Mesenchymal stem cell (in vitro differentiated cells and primary cell): ENCODE measurements around the gene SIRPG.
A peak's percentile ranks its signal among the peaks of the same experiment; 100 is the strongest.

Experiments
- DNase-seq: peaks from one replicate; pipeline ENCODE4 v3.0.0-alpha.2; 2013
- H2AFZ ChIP-seq: one replicate; pipeline ENCODE4 v1.6.1; 2013; ENCODE audit warnings: low read depth, mild to moderate bottlenecking, control low read depth, inconsistent platforms, low read length, moderate library complexity
- H2AK5ac ChIP-seq: 2 replicates; pipeline ENCODE4 v1.6.1; 2013; ENCODE audit warnings: low read length, moderate library complexity, mild to moderate bottlenecking, inconsistent platforms; ENCODE audit not compliant: severe bottlenecking
- H2BK120ac ChIP-seq: one replicate; pipeline ENCODE4 v1.6.1; 2013; ENCODE audit warnings: low read depth, mild to moderate bottlenecking, inconsistent platforms, low read length, moderate library complexity
- H2BK12ac ChIP-seq, 2 experiments: one replicate each; pipeline ENCODE4 v1.6.1; 2013; ENCODE audit warnings: inconsistent platforms in 2 of 2, low read length in 2 of 2, mild to moderate bottlenecking in 2 of 2, moderate library complexity in 2 of 2, control low read depth in 1 of 2
- H2BK15ac ChIP-seq: one replicate; pipeline ENCODE4 v1.6.1; 2013; ENCODE audit warnings: mild to moderate bottlenecking, low read depth, inconsistent platforms; ENCODE audit not compliant: poor library complexity, severe bottlenecking
- H2BK5ac ChIP-seq: 2 replicates; pipeline ENCODE4 v1.6.1; 2013; ENCODE audit warnings: low read depth, mild to moderate bottlenecking, low read length, control low read depth, inconsistent platforms; ENCODE audit not compliant: poor library complexity, severe bottlenecking
- H3K14ac ChIP-seq, 2 experiments: one replicate each; pipeline ENCODE4 v1.6.1; 2013; ENCODE audit warnings: inconsistent platforms in 2 of 2, low read length in 2 of 2, control low read depth in 1 of 2, mild to moderate bottlenecking in 1 of 2, moderate library complexity in 1 of 2
- H3K18ac ChIP-seq, 2 experiments: one replicate each; pipeline ENCODE4 v1.6.1; 2013; ENCODE audit warnings: inconsistent platforms in 2 of 2, low read length in 2 of 2, control low read depth in 1 of 2, low read depth in 1 of 2, mild to moderate bottlenecking in 1 of 2
- H3K23ac ChIP-seq, 2 experiments: one replicate each; pipeline ENCODE4 v1.6.1; 2013; ENCODE audit warnings: inconsistent platforms in 2 of 2, low read length in 2 of 2, mild to moderate bottlenecking in 2 of 2, moderate library complexity in 2 of 2, control low read depth in 1 of 2
- H3K27ac ChIP-seq: 2 replicates; pipeline ENCODE4 v1.5.1; 2013; ENCODE audit warnings: mild to moderate bottlenecking, moderate library complexity, low read length, control low read depth, inconsistent platforms; ENCODE audit not compliant: poor library complexity, severe bottlenecking
- H3K27me3 ChIP-seq, 2 experiments: 2 replicates each; pipeline versions ENCODE4 v1.6.1 to v1.7.0; 2013; ENCODE audit warnings: low read length in 2 of 2, mild to moderate bottlenecking in 2 of 2, moderate library complexity in 2 of 2, control low read depth in 1 of 2, inconsistent platforms in 1 of 2; ENCODE audit not compliant: control insufficient read depth in 1 of 2, insufficient read depth in 1 of 2
- H3K36me3 ChIP-seq, 2 experiments: 2 replicates each; pipeline versions ENCODE4 v1.6.1 to v1.7.0; 2013; ENCODE audit warnings: low read length in 2 of 2, control low read depth in 1 of 2, inconsistent platforms in 1 of 2, low read depth in 1 of 2, mild to moderate bottlenecking in 1 of 2; ENCODE audit not compliant: insufficient read depth in 2 of 2, control insufficient read depth in 1 of 2
- H3K4ac ChIP-seq, 2 experiments: one replicate each; pipeline ENCODE4 v1.6.1; 2013; ENCODE audit warnings: inconsistent platforms in 2 of 2, low read length in 2 of 2, mild to moderate bottlenecking in 2 of 2, moderate library complexity in 2 of 2, control low read depth in 1 of 2, low read depth in 1 of 2
- H3K4me1 ChIP-seq: 2 replicates; pipeline ENCODE4 v1.6.1; 2013; ENCODE audit warnings: low read depth, low read length, control low read depth; ENCODE audit not compliant: control insufficient read depth, insufficient read depth
- H3K4me2 ChIP-seq: 2 replicates; pipeline ENCODE4 v1.6.1; 2013; ENCODE audit warnings: low read length, mild to moderate bottlenecking, inconsistent platforms; ENCODE audit not compliant: poor library complexity, severe bottlenecking
- H3K4me3 ChIP-seq, 2 experiments: 2 replicates each; pipeline versions ENCODE4 v1.5.1 to v1.7.0; 2013; ENCODE audit warnings: low read length in 2 of 2, mild to moderate bottlenecking in 2 of 2, control low read depth in 1 of 2, low read depth in 1 of 2; ENCODE audit not compliant: insufficient read depth in 1 of 2
- H3K79me1 ChIP-seq: replicated peaks from 2 replicates; pipeline ENCODE4 v1.6.1; 2013; ENCODE audit warnings: mild to moderate bottlenecking, control low read depth, low read length, inconsistent platforms; ENCODE audit not compliant: poor library complexity, severe bottlenecking
- H3K9ac ChIP-seq: 2 replicates; pipeline ENCODE4 v1.7.0; 2013; ENCODE audit warnings: mild to moderate bottlenecking, low read length, moderate library complexity
- H3K9me3 ChIP-seq: 2 replicates; pipeline ENCODE4 v1.7.0; 2013; ENCODE audit warnings: mild to moderate bottlenecking, low read length; ENCODE audit not compliant: control insufficient read depth
- H4K8ac ChIP-seq: one replicate; pipeline ENCODE4 v1.6.1; 2013; ENCODE audit warnings: inconsistent platforms, mild to moderate bottlenecking, low read length, moderate library complexity
- H4K91ac ChIP-seq: one replicate; pipeline ENCODE4 v1.6.1; 2013; ENCODE audit warnings: mild to moderate bottlenecking, low read length, inconsistent platforms
- WGBS: methylation state at CpG from one replicate; pipeline ENCODE4 v1.1.7; 2013; ENCODE audit warnings: mixed read lengths; 5-methylcytosine and 5-hydroxymethylcytosine counted together

Gene SIRPG

GRCh38 chr20:1637226-1637625 is 20.4 kb downstream of the SIRPG start:
- H4K8ac ChIP-seq, result no peak overlapping the region
- H3K14ac ChIP-seq, result no peak overlapping the region
- H3K4me1 ChIP-seq, result peaks cover 12% of the 10 kb centered on the region
- H2BK12ac ChIP-seq, result no peak overlapping the region
- no peak overlapping the region for H2AFZ ChIP-seq
- H2BK15ac ChIP-seq, result no peak overlapping the region
- no peak overlapping the region for H3K4me3 ChIP-seq
- no peaks in the 10 kb centered on the region for H3K79me1 ChIP-seq
- H2AK5ac ChIP-seq, result no peak overlapping the region
- H3K4ac ChIP-seq, result no peak overlapping the region
- H2BK120ac ChIP-seq, result no peak overlapping the region
- no peak overlapping the region for H4K91ac ChIP-seq
- H3K23ac ChIP-seq, result no peak overlapping the region
- no peak overlapping the region for H3K18ac ChIP-seq
- DNase-seq, result no peak
- H3K4me2 ChIP-seq, result no peak overlapping the region
- peak overlapping the region; percentile 66 for H2BK5ac ChIP-seq
- peaks cover 0 to 23% of the 10 kb centered on the region in 2 experiments for H3K27me3 ChIP-seq
- 71% methylated on average over 2 of the region's 2 CpGs for WGBS
- no peaks in the 10 kb centered on the region for H3K9me3 ChIP-seq
- H3K9ac ChIP-seq, result no peak overlapping the region
- peak overlapping the region; percentile 92 for H3K27ac ChIP-seq
- H3K36me3 ChIP-seq, result no peaks in the 10 kb centered on the region

GRCh38 chr20:1636621-1637020 is 21.0 kb downstream of the SIRPG start:
- Histone ChIP-seq H3K4me2 (no peak overlapping the region), H3K14ac (no peak overlapping the region), H2AK5ac (peak overlapping the region; percentile 65), H3K9me3 (no peaks in the 10 kb centered on the region), H2BK12ac (no peak overlapping the region), H3K23ac (no peak overlapping the region), H2BK5ac (no peak overlapping the region), H3K4me1 (peaks cover 12% of the 10 kb centered on the region), H3K27me3 (peaks cover 0 to 23% of the 10 kb centered on the region in 2 experiments), H2BK15ac (no peak overlapping the region), H3K4me3 (no peak overlapping the region), H2BK120ac (no peak overlapping the region), H3K27ac (peak overlapping the region; percentile 92), H4K91ac (no peak overlapping the region), H3K9ac (no peak overlapping the region), H3K4ac (no peak overlapping the region), H3K18ac (no peak overlapping the region), H2AFZ (no peak overlapping the region), H3K79me1 (no peaks in the 10 kb centered on the region), H3K36me3 (no peaks in the 10 kb centered on the region), H4K8ac (no peak overlapping the region)
- DNase-seq, result no peak
- 57% methylated on average over 2 of the region's 2 CpGs for whole genome bisulfite sequencing

- Histone ChIP-seq H3K4ac (no peak overlapping the region), H3K14ac (no peak overlapping the region), H3K27me3 (peaks cover 0 to 23% of the 10 kb centered on the region in 2 experiments), H3K79me1 (no peaks in the 10 kb centered on the region), H2BK15ac (no peak overlapping the region), H3K27ac (no peak overlapping the region), H3K9me3 (no peaks in the 10 kb centered on the region), H2BK120ac (no peak overlapping the region), H2BK12ac (no peak overlapping the region), H3K36me3 (no peaks in the 10 kb centered on the region), H4K8ac (no peak overlapping the region), H2BK5ac (no peak overlapping the region), H3K18ac (no peak overlapping the region), H3K23ac (no peak overlapping the region), H4K91ac (no peak overlapping the region), H3K4me2 (no peak overlapping the region), H3K4me3 (no peak overlapping the region), H3K4me1 (peaks cover 14% of the 10 kb centered on the region), H2AK5ac (no peak overlapping the region), H2AFZ (no peak overlapping the region), H3K9ac (no peak overlapping the region)
- WGBS, result 66% methylated on average over 10 of the region's 10 CpGs
- no peak for DNase-seq
Measured at GRCh38 chr20:1635291-1635979, 22.1 kb downstream of the SIRPG start.

- H3K27ac ChIP-seq, result no peak overlapping the region
- no peak overlapping the region for H3K4me3 ChIP-seq
- no peak overlapping the region for H3K23ac ChIP-seq
- no peak overlapping the region for H4K91ac ChIP-seq
- H2BK5ac ChIP-seq, result no peak overlapping the region
- H2BK120ac ChIP-seq, result no peak overlapping the region
- no peak overlapping the region for H3K9ac ChIP-seq
- H4K8ac ChIP-seq, result no peak overlapping the region
- H3K14ac ChIP-seq, result no peak overlapping the region
- H2BK12ac ChIP-seq, result no peak overlapping the region
- no peak overlapping the region for H3K4me2 ChIP-seq
- H2BK15ac ChIP-seq, result no peak overlapping the region
- H3K36me3 ChIP-seq, result no peaks in the 10 kb centered on the region
- H3K4me1 ChIP-seq, result peaks cover 14% of the 10 kb centered on the region
- WGBS, result 69% methylated on average over 3 of the region's 4 CpGs
- no peak overlapping the region for H3K4ac ChIP-seq
- DNase-seq, result no peak
- no peak overlapping the region for H2AFZ ChIP-seq
- no peaks in the 10 kb centered on the region for H3K79me1 ChIP-seq
- H3K18ac ChIP-seq, result no peak overlapping the region
- no peaks in the 10 kb centered on the region for H3K9me3 ChIP-seq
- peak overlapping the region; percentile 22 for H2AK5ac ChIP-seq
- peaks cover 0 to 36% of the 10 kb centered on the region in 2 experiments for H3K27me3 ChIP-seq
Measured at GRCh38 chr20:1633535-1633934, 24.0 kb downstream of the SIRPG start.
